ENCODE results near the gene SPTBN2.

SPTBN2 gene

GRCh38 chr11:66723693-66724092 lies 5.3 kb downstream of the SPTBN2 start:
- DNase-seq = no peak

GRCh38 chr11:66722745-66723651 lies 6.0 kb downstream of the SPTBN2 start:
- no peak for DNase-seq

GRCh38 chr11:66721939-66722338 lies 7.1 kb downstream of the SPTBN2 start:
- DNase-seq = no peak

GRCh38 chr11:66720899-66721470 lies 8.0 kb downstream of the SPTBN2 start:
- no peak for DNase-seq

- no peak for DNase-seq
Measured at GRCh38 chr11:66720223-66720898, 8.7 kb downstream of the SPTBN2 start.

- no peak for DNase-seq
Measured at GRCh38 chr11:66719111-66719872, 9.7 kb downstream of the SPTBN2 start.

- no peak for DNase-seq
Measured at GRCh38 chr11:66718320-66718971, 10.6 kb downstream of the SPTBN2 start.

GRCh38 chr11:66717925-66718319 lies 11.1 kb downstream of the SPTBN2 start:
- DNase-seq = no peak

- no peak for DNase-seq
Measured at GRCh38 chr11:66716996-66717395, 12.0 kb downstream of the SPTBN2 start.

GRCh38 chr11:66715346-66716085 lies 13.5 kb downstream of the SPTBN2 start:
- no peak for DNase-seq

GRCh38 chr11:66713746-66714480 lies 15.1 kb downstream of the SPTBN2 start:
- DNase-seq = no peak

GRCh38 chr11:66710384-66710930 lies 18.6 kb downstream of the SPTBN2 start:
- no peak for DNase-seq

GRCh38 chr11:66708701-66709100 lies 20.3 kb downstream of the SPTBN2 start:
- no peak for DNase-seq

GRCh38 chr11:66708094-66708493 lies 20.9 kb downstream of the SPTBN2 start:
- no peak for DNase-seq

GRCh38 chr11:66707486-66707885 lies 21.5 kb downstream of the SPTBN2 start:
- no peak for DNase-seq

- DNase-seq = no peak
Measured at GRCh38 chr11:66706989-66707388, 22.0 kb downstream of the SPTBN2 start.

- DNase-seq = no peak
Measured at GRCh38 chr11:66705587-66706335, 23.3 kb downstream of the SPTBN2 start.

- DNase-seq = no peak
Measured at GRCh38 chr11:66704659-66705360, 24.2 kb downstream of the SPTBN2 start.

Measured in NCI-H1694 treated with DMSO at 0.1 percent for 48 hours (cell line).